Progenitor cell of endocrine pancreas (in vitro differentiated cells): ENCODE results near the gene NES. TPM values are rescaled to one million over a fixed set of nuclear protein-coding genes. Genes with fewer than 3 reads are reported as not detected.
"Not testable (repeated sequence)": the region's sequence is repeated elsewhere in the genome, so short reads cannot be mapped to it uniquely, and the experiment has no call there.

Source experiments
- DNase-seq: peaks from one replicate; pipeline ENCODE4 v3.0.0; 2021; ENCODE audit warnings: low spot score; ENCODE audit not compliant: unreplicated experiment
- H3K27ac Mint-ChIP-seq: 2 replicates; pipeline ENCODE4 v1.8.0; 2021; ENCODE audit warnings: mild to moderate bottlenecking, moderate library complexity, mixed read lengths
- H3K27me3 Mint-ChIP-seq: 2 replicates; pipeline ENCODE4 v1.8.0; 2021; ENCODE audit warnings: mixed read lengths
- H3K36me3 Mint-ChIP-seq: 2 replicates; pipeline ENCODE4 v1.8.0; 2022; ENCODE audit warnings: mixed read lengths; ENCODE audit not compliant: insufficient read depth
- H3K4me1 Mint-ChIP-seq: 2 replicates; pipeline ENCODE4 v1.8.0; 2021; ENCODE audit warnings: low read depth, mixed read lengths
- H3K4me3 Mint-ChIP-seq: 2 replicates; pipeline ENCODE4 v1.8.0; 2021; ENCODE audit warnings: low read depth, mild to moderate bottlenecking, moderate library complexity, mixed read lengths
- H3K9me3 Mint-ChIP-seq: 2 replicates; pipeline ENCODE4 v1.8.0; 2021; ENCODE audit warnings: low read depth, mixed read lengths
- total RNA-seq: library from RNA; stranded (reverse); gene quantifications from 2 replicates; pipeline ENCODE4 v1.2.1, GENCODE V29; 2021
- TF ChIP-seq, protein P1 (sequence below): fragments of 200-600 bp; sonication (generic); IDR thresholded peaks from one replicate; pipeline ENCODE4 v1.5.0; 2021; ENCODE audit warnings: antibody characterized with exemption, mild to moderate bottlenecking; ENCODE audit not compliant: unreplicated experiment

The NES gene
- total RNA-seq, 1 donor from 2014 or later: 33.9 TPM

- no peaks in the 10 kb centered on the region for H3K9me3 Mint-ChIP-seq
- no peaks in the 10 kb centered on the region for H3K36me3 Mint-ChIP-seq
- no peak overlapping the region for H3K27ac Mint-ChIP-seq
- H3K27me3 Mint-ChIP-seq: peaks cover 85% of the 10 kb centered on the region
- TF ChIP-seq, protein P1, sequence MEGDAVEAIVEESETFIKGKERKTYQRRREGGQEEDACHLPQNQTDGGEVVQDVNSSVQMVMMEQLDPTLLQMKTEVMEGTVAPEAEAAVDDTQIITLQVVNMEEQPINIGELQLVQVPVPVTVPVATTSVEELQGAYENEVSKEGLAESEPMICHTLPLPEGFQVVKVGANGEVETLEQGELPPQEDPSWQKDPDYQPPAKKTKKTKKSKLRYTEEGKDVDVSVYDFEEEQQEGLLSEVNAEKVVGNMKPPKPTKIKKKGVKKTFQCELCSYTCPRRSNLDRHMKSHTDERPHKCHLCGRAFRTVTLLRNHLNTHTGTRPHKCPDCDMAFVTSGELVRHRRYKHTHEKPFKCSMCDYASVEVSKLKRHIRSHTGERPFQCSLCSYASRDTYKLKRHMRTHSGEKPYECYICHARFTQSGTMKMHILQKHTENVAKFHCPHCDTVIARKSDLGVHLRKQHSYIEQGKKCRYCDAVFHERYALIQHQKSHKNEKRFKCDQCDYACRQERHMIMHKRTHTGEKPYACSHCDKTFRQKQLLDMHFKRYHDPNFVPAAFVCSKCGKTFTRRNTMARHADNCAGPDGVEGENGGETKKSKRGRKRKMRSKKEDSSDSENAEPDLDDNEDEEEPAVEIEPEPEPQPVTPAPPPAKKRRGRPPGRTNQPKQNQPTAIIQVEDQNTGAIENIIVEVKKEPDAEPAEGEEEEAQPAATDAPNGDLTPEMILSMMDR: no peak
- H3K4me1 Mint-ChIP-seq: peaks cover 3% of the 10 kb centered on the region
- no peak overlapping the region for H3K4me3 Mint-ChIP-seq
- DNase-seq: no peak
These were observed 37.6 kb downstream of the NES start for GRCh38 chr1:156639601-156640101.

- Mint-ChIP-seq H3K27ac (no peak overlapping the region), H3K4me3 (no peak overlapping the region), H3K4me1 (peaks cover 3% of the 10 kb centered on the region), H3K27me3 (peaks cover 81% of the 10 kb centered on the region), H3K9me3 (no peaks in the 10 kb centered on the region), H3K36me3 (no peaks in the 10 kb centered on the region)
- no peak for DNase-seq
- TF ChIP-seq, protein P1: no peak
These were observed 38.8 kb downstream of the NES start for GRCh38 chr1:156638189-156638985.

DNA sequence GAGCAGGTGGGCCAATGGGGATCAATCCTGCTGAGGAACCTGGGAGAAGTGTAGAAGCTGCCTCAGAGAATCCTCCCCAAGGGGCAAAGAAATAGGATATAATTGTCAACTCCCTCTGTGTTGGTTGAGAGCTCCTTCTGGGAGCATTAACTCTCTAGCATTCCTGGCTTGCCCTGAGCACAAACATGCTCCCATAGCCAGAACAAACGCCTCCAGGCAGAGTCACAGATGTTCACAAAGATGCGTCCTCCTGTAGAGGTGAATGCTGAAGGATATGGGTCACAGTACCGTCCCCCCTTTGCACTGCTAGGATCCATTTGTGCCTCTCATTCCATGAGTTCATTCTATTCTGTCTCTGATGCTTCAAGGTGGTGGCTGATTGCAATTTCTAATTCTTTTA lies 44.9 kb downstream of the NES start:
- Mint-ChIP-seq H3K9me3 (no peaks in the 10 kb centered on the region), H3K36me3 (no peaks in the 10 kb centered on the region), H3K27me3 (peaks cover 70% of the 10 kb centered on the region), H3K27ac (no peak overlapping the region), H3K4me1 (no peaks in the 10 kb centered on the region), H3K4me3 (no peak overlapping the region)
- no peak for DNase-seq
- TF ChIP-seq, protein P1: no peak

DNA sequence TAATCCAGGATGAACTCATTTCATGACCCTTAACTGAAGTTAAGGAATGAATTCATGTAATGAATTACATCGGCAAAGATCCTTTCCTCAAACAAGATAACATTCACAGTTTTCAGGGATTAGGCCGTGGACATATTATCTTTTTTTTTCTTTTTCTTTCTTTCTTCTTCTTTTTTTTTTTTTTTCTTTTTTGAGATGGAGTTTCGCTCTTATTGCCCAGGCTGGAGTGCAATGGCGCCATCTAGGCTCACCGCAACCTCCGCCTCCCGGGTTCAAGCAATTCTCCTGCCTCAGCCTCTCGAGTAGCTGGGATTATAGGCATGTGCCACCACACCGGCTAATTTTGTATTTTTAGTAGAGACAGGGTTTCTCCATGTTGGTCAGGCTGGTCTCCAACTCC lies 46.1 kb downstream of the NES start:
- not testable (repeated sequence) for H3K4me1 Mint-ChIP-seq, H3K36me3 Mint-ChIP-seq, H3K27ac Mint-ChIP-seq, H3K4me3 Mint-ChIP-seq, H3K9me3 Mint-ChIP-seq, DNase-seq
- peaks cover 72% of the 10 kb centered on the region for H3K27me3 Mint-ChIP-seq

GRCh38 chr1:156629823-156630449 lies 47.3 kb downstream of the NES start:
- Mint-ChIP-seq H3K36me3 (no peaks in the 10 kb centered on the region), H3K9me3 (no peaks in the 10 kb centered on the region), H3K4me1 (peaks cover 3% of the 10 kb centered on the region), H3K4me3 (no peak overlapping the region), H3K27me3 (peaks cover 71% of the 10 kb centered on the region), H3K27ac (no peak overlapping the region)
- no peak for DNase-seq
- TF ChIP-seq, protein P1: no peak
